Fibroblast of skin of left biceps (primary cell): ENCODE measurements around the gene SALL4.
"Not testable (repeated sequence)": the region's sequence is repeated elsewhere in the genome, so short reads cannot be mapped to it uniquely, and the experiment has no call there.

Experiments used
- DNase-seq, 2 experiments: peaks; one replicate each; pipeline ENCODE4 v3.0.0-alpha.2; 2013; ENCODE audit warnings: low read depth in 2 of 2

SALL4 gene

DNA sequence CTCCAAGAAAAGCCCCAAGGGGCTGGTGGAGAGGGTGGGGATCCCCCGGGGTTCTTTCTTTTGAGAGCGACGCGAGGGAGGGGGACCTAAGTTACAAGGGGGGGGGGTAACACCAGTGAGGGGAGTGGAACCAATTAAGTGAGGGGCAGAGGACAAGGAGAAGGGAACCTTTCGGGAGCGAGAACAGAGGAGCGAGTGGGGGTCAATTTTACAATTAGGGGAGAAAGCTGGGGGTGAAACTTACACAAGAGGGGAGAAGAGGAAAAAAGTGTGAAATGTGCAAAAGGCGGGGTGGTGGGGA lies 548 bp downstream of the SALL4 start:
- DNase-seq: no peak

DNA sequence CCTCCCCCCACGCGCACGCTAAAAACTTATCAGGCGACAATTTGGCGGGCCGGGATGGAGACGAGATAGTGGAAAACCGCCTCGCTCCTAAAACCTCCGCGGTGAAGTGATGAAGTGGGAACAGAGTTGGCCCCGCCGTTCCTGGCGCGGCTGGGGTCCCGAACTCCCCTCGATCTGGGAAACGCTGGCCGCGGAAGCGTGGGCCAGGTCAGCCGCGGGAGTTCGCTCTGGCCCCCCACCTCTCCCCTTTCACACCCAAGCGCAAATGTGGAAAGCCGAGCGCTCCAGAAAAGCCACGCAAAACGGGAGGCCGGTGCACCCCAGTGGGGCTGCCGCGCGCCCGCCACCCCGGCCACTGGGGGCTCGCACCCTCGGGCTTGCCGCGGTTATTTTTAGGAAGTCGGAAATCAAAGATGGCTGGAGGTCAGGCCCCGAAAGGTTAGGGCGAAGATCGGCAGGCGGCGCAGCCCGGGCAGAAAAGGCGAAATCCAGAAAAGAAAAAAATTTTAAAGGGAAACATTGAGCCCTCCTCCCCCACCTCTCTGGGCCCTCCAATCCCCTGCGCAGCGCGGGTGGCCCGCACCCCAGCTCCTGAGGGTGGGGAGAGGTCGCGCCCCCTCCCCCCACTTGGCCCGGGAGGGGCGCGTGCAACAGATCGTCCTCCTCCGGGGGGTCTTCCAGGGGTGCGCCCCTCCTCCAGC lies 1.0 kb downstream of the SALL4 start:
- DNase-seq: no peak

DNA sequence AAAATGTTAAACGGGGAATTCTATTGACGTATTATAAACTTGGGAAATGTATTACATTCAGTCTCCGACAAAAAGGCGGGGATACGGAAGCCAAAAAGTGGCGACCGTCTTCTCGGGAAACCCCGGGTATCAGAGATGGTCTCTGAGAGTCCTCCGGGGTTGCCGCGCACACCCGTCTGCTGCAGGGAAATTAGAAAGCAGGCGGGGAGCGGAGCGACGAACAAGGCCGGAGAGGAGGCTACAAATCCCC lies 1.5 kb downstream of the SALL4 start:
- DNase-seq: no peak

DNA sequence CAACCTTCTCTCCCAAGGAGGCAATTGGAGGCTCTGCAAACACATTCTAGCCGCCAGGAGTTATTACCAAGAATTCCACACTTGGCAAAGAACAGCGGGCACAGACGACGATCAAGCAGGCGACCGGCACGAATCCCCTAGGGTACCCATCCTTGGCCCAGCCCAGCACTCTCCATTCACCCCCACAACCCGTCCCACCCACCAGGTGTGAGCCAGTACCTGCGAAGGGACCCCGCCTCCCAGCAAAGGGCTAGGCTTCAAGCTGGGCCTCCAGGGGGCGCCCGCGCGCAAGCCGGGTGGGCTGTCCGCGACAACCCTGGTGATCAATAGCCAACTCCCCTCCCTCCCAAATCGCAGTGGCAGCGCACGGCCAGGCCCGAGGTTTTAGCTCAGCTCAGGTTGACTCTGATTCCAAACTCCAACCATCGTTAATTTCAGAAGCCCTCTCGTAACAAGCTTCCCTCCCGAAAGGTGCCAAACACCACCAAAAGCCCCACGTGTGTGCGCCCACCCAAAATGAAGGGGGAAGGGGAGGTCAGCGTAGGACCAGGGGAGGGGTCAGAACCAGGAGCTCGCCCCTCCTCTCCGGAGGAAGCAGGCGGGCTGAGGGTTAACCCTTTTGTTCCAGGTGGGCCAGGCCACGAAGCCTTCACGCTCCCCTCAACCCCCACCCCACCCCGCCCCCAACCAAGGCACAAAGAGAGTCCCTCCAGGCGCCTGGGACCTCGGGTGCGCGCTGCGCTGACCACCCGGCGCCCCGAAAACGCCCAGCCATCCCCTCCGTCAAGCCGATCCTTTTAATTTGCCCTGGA lies 2.1 kb downstream of the SALL4 start:
- no peak for DNase-seq

DNA sequence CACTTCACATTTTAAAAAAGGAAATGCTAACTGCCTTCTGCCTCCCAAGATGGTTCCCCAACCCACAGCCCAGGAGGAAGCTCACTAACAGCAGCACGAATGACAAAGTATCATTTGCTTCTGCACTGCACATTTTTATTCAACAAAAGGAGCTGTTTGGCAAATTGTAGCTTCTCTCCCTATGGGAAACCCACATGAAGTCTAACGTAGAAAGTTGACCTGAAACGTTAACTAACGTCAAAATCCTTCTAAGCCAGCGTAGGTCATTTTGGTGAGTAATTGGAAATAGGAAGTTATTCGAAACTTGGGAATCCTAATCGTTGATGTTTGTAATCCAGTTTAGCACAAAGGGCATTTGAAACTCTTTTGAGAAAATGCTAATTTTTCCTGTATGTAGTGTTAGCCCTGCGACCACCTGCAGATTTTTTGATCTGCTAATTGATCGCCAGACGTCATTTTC lies 2.9 kb downstream of the SALL4 start:
- no peak for DNase-seq

DNA sequence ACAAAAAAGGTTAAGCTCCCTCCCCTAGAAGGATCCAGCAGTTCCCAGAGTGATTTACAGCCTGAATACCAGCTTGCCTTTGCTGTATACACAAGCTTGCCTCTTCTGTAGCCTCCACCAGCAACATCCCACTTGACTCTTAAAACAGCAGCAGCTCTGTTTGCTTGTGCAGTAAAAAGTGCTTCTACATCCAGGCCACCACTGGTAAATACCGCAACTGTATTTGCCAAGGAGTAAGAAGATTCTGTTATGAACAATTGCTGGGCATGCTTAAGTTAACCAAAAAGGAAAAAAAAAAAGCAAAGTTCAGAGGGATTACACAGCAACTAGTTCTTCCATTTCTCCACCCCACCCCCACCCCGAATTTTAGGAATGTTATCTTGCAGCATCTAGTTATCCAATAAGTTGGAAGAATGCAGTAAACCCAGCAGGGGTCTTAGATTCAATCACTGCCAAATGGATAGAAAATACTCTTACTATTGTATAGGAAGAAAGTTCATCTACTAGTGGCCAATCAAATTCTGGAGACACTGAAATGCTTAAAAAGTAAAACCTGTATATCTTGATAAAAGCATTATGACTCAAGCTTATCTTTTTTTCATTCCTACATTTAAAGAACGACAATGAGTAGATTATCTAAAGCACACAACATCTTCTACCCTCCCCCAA lies 4.8 kb downstream of the SALL4 start:
- peak in 1 of 2 experiments; percentile 54 for DNase-seq

DNA sequence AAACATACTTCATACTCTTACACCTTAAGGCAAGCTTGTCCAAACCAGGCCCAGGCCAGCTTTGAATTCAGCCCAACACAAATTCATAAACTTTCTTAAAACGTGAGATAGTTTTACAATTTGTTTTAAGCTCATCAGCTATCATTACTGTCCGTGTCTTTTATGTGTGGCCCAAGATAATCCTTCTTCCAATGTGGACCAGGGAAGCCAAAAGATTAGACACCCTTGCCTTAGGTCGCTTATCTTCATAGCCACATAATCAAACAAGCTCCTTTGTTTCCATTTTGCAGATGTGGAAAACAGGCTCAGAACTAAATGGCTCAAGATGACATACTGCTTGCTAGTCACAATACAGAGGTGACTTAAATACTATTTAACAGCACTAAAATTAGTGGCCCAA lies 6.0 kb downstream of the SALL4 start:
- DNase-seq: no peak

DNA sequence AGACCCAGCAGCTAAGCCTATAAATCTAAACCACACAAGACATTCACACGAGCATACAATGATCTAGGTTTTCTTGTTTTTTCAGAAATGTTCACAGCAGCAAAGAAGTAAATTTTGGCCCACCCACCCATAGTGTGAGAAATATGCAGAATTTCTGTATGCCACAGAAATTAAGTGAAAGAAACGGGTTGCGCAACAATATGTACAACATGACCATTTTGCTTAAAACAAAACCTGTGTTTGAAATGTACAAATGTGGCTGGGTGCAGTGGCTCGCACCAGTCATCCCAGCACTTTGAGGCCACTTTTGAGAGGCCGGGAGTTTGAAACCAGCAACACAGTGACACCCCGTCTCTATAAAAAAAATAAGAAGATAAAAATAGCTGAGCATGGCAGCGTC lies 9.4 kb downstream of the SALL4 start:
- no peak for DNase-seq

DNA sequence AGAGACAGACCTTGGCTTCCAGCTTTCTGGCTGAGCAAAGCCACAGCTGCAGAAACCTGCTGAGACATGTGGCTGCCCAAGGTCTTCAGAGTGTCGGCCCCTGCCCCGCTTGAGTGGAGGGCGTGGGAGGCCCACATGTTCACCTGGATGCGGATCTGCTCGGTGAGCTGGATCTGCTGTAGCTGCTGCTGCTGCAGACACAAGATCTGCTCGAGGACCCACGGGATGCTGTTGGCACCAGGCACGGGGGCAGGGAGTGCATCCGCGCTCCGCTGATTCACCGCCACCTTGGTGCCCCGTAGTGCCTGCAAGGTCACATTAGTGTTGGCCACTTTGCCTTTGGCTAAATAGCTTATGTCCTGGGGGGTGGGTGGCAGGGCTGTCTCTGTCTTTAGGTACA lies 10.7 kb downstream of the SALL4 start:
- no peak for DNase-seq

DNA sequence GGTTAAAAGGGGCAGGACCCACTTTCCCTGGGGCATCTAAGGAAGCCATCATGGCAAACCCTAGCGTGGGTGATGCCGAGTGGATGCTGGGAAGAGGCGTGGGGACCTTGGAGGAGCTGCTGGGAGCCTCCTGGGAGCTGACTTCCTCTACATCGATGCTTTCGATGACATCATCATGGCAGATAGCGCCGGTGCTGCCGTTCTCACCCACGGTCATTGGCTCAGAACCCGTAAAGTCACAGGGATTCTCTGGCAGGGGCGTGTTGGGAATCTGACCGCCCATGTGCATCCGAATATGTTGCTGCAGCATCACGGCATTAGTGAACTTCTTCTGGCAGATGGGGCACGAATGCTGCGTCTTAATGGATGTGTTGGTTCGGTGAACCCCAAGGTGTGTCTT lies 12.1 kb downstream of the SALL4 start:
- DNase-seq: no peak

DNA sequence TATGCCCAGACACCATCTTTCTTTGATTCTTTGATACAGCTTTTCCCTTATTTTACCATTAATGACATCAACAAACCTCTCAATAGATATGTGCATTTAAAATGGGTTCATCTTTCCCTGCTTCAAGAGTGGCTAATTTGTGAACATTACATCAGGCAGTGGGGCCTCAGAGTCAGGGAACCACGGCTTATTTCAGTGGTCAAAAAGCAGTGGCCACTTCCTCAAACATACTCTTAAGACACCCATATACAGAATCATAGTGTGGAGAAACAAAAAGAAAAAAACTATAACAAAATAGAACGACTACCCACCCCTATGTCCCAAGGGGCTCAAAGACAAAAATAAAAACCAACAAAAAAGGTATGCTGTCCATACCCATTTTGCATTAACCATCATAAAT lies 12.9 kb downstream of the SALL4 start:
- no peak for DNase-seq

DNA sequence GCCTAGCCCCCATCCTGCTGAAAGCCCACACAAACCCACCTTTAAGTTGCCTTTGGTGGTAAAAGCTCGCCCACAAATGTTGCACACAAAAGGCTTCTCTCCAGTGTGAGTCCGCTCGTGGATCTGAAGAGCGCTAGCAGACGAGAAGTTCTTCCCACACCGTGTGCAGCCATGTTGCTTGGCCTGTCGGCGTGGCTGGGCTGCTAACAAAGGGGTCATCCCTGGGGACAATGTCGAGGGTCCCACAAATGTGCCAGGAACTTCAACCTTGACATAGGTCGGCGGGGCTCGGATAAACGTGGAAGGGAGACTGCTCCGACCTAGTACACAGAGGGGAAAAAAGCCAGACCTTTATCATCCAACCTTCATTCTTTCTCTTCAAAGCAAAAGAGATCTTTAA lies 13.5 kb downstream of the SALL4 start:
- no peak for DNase-seq

DNA sequence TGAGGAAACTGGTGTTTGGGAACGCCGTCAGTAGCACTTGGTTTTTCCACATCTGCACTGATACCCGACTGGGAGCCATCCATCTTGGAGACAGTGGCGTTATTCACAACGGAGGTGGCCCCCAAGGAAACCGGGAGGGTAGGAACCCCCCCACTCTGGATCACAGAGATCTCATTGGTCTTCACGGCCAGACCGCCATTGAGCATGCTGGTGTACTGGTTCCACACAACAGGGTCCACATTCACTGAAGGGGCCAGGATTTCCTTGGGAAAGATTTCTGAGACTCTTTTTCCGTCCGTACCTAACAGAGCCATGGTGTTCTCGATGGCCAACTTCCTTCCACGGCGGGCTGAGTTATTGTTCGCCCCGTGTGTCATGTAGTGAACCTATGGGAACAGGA lies 18.0 kb downstream of the SALL4 start:
- DNase-seq: no peak

DNA sequence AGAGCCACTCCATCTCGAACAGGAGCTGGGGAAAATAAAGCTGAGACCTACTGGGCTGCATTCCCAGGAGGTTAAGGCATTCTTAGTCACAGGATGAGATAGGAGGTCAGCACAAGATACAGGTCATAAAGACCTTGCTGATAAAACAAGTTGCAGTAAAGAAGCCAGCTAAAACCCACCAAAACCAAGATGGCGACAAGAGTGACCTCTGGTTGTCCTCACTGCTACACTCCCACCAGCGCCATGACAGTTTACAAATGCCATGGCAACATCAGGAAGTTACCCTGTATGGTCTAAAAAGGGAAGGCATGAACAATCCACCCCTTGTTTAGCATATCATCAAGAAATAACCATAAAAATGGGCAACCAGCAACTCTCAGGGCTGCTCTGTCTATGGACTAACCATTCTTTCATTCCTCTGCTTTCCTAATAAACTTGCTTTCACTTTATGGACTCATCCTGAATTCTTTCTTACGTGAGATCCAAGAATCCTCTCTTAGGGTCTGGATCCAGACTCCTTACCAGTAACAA lies 24.0 kb downstream of the SALL4 start:
- DNase-seq: not testable (repeated sequence)

DNA sequence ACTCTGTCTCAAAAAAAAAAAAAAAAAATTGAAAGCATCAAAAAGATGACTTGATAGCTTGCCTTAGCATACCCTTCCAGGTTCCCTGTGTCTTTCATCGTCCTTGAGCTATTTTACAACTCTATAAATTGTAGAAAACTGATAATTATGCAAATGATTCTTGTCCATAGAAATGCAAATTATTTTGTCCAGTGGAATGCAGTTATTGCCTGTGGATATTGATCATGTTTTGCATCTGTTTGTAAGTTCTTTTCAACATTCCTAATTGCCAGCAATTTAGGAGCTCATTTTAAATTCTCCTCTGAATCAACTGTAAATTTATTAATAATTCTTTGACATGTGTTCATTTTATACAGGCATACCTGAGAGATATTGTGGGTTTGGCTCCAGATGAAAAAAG lies 27.1 kb downstream of the SALL4 start:
- DNase-seq: no peak

DNA sequence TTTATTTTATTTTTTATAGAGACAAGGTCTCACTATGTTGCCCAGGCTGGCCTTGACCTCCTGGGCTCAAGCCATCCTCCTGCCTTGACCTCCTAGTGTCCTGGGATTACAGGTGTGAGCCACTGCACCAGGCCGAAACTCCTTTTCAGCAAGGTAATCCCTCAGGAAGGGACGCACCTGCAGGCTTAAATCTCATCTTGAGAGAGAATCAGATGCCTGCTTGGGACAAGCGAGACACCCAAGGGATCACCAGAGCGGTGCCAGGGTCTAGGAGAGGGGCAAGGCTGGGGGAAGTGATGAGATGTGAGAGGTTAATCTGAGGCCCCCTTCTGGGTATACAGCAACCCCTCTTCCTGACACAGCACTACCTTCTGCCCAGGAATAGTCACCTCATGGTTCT lies 30.1 kb downstream of the SALL4 start:
- DNase-seq: no peak

DNA sequence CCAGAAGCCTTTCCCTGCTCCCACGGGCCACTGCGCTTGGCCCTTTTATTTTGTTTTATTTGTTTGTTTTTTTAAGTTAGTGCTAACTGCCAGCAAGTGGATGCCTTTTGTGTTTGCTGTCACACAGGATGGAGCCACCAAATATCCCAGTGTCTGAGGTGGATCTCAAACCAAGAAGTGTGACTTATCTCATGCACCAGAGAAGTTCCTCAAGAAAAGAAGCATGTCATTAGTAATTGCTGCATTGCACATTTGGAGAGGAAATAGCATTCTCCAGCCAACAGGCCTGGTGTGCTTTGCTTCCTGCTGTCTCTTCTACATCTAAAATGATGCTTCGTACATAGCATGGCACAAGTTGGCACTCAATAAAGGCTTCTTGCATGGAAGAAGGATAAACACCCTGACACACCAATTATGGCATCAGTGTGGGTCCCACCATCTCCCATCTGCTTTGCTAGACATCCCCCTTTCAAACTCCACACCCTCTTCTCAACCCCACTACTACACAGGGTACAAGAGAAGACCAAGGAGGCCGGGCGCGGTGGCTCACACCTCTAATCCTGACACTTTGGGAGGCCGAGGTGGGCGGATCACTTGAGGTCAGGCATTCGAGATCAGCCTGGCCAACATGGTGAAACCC lies 32.2 kb downstream of the SALL4 start:
- DNase-seq: no peak

DNA sequence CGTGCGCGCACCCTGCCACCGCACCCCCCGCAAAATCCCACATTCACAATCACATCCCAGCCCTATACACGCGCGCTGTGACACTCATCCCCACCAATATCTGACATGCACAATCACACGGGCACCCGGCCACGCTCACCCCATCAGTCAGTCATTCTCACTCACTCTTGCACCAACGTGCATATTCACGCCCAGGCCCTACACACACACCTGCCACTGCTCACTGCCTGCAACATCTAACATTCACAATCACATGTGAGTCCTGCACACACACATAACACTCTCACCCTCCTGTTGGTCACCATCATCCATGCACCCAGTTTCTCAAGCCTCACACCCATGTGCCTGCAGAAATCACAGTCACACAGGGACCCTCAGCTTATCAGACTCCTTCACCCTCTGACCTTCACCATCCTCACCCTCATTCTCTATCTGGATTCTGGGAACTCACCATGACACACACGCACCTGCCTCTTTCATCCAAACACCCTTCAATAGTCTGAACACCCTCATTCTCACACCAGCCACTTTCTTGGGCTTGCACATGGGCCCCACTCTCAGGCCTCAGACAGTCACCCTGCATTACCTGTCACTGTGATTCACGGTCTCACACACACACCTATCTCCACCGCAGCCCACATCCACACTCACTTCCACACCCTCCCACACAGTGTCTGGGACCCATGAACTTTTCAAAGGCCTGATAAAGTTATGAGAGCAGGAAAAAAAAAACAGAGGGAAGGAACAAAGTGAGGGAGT lies 33.4 kb downstream of the SALL4 start:
- no peak for DNase-seq

DNA sequence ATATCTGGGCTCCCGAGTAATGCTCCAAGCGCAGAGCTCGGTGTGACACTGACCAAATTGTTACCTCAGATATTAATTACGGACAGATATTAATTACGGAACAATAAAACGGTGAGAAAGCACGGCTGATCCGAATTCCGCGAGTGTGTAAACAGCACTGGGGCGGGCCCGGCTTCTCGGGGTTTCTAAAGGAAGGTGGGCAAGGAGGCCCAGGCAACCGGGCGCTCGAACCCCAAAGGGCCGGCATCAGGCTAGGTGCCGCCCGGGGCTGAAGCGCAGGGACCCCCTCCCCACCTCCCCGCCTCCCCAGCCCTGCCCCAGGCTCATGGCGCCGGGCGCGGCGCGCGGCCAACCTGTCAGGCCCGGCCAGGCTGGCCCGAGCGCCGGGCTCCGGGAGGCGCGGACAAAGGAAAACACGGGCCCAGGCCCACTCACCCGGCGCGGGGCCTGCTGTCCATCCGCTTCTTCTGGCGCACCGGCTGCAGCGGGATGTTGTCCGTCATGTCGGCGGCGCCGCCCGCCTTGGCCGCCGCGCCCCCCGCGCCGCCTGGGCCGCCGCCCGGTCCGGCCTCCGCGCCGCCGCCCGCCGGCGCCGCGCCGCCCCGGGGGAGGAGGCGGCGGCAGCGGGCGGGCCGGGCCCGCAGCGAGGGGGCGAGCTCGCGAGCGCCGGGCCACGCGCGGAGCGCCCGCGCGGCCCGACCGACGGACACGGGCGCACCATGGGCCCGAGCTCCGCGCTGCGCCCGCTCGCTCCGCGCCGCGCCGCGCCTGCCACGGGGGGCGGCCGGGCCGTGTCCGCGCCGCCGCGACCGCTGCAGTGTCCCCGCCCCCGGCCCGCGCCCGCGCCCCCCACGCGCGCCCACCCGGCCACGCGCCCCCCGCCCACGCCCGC lies 34.2 kb downstream of the SALL4 start, which contains the start of gene ATP9A:
Gene ATP9A, minus strand, starts transcription at position 524 of the 892 bp plus-strand sequence. Its CDS starts 21 bp downstream, at position 503.
- no peak for DNase-seq

DNA sequence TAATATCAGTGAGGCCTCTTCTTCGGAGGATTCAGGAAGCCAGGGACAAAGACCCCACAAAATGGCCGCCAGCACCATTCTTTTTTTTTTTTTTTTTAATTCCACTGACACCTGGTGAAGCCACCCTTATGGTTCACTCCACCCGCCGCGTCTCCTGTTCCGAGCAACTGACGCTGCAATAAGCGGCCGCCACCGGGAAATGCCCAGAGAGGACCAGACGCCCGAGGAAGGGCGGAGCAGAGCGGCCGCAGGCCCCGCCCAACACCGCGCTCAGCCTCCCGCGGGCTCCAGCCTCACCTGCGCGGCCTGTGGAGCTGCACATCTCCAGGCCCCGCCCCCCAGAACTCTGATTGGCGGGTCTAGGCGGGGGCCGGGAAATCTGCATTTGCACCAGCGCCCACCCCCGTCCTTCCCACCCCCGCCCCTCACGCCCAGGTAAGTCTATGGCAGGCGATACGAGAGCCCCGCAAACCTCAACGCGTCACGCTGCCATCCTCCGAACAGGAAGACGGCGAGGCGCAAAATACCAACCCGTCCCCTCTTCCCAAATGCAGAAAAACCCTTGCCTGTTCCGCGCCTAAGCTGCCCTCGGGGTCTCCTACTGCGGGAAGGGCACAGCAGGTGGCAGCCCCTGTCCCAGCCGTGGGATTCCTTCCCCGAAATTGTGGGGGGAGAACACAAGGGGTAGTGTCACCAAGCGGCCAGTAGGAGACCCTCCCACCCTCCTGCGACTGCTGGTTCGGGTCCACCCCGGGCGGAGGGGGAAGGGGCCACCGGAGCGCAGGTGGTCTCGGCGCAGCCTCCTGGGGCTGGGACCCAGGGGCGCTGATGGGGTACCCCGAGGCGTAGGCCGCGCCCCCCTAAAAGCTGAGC lies 35.1 kb downstream of the SALL4 start:
- DNase-seq: no peak
